CD1c-positive myeloid dendritic cell (primary cell): ENCODE data around the gene DYSF.
"Not testable (repeated sequence)": the region's sequence is repeated elsewhere in the genome, so short reads cannot be mapped to it uniquely, and the experiment has no call there.

Experiments
- DNase-seq: peaks from one replicate; pipeline ENCODE4 v3.0.0-alpha.2; 2016; ENCODE audit errors: extremely low spot score

DYSF gene

DNA sequence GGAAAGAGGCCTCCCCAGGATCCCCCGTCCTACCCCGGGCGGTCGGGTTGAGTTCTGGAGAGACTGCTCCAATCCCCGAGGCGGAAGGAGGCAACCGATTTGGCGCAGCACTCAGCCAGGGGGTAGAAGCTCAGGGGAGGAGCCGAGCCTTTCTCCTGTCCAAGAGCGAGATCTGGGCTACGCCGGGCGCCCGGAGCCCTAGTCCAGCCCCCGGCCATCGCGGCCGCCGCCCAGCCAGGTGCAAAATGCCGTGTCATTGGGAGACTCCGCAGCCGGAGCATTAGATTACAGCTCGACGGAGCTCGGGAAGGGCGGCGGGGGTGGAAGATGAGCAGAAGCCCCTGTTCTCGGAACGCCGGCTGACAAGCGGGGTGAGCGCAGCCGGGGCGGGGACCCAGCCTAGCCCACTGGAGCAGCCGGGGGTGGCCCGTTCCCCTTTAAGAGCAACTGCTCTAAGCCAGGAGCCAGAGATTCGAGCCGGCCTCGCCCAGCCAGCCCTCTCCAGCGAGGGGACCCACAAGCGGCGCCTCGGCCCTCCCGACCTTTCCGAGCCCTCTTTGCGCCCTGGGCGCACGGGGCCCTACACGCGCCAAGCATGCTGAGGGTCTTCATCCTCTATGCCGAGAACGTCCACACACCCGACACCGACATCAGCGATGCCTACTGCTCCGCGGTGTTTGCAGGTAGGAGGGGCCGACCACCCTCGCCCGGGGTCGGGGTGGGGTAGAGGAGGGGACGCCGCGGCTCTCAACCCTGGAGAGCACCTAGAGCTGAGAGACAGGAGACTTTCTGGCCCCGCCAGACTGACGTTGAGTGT lies at the start of gene DYSF:
Gene DYSF, plus strand, starts transcription at position 158 of the 817 bp plus-strand sequence.
- DNase-seq = peak; percentile 35

DNA sequence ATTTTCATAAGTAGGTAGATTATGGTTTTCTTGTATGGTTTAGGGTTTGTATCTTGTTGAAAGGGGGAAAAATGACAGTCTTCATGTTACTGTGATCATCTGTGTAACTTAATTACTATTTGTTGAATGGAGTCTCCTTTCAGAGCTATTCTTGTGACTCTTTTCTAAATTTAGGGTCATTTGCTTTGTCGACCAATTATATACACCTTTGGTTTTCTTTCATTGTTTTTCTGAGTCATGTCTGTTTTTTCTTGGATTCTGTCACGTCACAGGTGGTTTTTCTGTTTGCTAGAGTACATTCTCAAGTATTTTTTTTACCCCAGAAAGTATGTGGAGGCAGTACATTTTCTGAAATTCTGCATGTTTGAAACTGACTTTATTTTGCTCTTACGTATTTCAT lies 43.8 kb upstream of the DYSF start:
- DNase-seq = no peak

DNA sequence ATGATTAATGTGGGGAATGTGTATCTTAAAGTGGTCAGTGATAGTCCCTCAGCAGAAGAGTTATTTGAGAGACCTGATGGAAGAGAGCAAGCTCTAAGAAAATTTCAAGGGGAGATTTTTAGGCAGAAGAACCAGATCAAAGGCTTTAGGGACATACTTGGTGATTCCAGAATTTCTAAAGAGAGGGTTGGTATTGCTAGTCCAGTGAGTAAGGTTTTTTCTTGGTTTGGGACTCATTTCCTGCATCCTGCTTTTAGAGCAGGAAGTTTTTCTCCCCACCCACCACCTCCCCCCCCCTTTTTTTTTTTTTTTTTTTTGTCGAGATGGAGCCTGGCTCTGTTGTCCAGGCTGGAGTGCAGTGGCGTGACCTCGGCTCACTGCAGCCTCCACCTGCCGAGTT lies 42.7 kb upstream of the DYSF start:
- DNase-seq = no peak

DNA sequence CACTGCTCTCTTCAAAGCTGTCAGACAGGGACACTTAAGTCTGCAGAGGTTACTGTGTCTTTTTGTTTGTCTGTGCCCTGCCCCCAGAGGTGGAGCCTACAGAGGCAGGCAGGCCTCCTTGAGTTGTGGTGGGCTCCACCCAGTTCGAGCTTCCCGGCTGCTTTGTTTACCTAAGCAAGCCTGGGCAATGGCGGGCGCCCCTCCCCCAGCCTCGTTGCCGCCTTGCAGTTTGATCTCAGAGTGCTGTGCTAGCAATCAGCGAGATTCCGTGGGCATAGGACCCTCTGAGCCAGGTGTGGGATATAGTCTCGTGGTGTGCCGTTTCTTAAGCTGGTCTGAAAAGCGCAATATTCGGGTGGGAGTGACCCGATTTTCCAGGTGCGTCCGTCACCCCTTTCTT lies 36.5 kb upstream of the DYSF start:
- DNase-seq = not testable (repeated sequence)

DNA sequence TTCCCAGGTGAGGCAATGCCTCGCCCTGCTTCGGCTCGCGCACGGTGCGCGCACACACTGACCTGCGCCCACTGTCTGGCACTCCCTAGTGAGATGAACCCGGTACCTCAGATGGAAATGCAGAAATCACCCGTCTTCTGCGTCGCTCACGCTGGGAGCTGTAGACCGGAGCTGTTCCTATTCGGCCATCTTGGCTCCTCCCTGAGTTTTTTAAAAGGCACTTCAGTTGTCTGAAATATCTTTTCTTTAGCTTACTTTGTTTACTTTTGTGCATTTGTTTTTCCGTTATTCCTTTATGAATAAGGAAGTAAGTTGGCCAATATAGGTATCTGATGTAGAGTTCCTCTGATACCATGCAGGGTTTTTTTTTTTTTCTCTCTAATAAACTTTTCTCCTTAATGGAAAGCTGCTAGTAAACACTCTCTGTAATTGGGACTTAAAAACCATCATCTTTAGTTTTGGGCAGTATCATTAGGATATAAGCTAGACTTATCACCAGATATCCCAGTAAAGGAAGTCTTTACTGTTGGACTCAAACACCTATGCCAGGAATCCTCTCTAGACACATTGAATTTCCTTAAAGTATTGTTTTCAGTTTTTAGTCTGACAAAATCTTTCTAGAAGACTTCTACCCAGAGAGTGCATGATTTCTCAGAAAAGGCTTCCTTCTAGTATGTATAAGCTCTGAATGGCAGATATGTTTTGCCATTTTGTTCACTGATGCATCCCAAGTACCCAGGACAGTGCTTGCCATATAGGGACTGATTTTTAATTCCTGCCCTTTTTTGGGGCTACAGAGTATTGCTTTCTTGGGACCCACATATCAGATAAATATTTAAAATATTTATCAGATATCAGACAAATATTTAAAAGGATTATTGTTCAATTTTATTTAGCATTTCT lies 35.8 kb upstream of the DYSF start:
- no peak for DNase-seq

DNA sequence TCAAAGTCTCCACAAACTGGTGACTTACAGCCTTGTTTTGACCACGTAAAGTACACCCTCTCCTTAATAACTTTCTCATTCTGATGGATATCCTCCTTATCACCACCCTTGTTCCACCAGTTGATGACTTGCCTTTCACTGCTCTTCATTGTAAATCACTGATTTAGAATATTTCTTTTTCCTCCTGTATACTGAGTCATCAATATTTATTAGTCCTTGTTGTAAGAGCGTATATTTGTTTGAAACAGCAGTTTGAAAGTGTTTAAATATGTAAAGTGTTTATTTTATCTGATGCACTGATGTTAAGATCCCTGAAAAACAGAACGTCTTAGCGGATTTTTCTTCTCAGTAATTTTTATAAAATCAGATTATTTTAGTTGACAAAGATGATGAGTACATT lies 34.2 kb upstream of the DYSF start:
- DNase-seq = no peak

DNA sequence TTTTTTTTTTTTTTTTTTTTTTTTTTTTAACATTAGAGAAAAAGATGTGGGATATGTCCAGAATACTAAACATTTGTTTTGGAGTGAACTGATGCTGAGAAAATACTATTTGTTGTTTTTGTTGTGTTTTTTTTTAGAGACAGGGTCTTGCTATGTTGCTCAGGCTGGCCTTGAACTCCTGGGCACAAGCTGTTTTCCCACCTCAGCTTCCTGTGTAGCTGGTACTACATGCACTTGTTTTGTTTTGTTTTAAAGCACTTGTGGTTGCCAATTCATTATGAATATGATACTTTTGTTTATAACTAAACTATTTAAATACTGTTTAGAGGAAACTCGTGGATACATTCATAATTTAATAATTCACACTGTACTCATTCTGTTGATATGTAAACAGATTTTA lies 33.4 kb upstream of the DYSF start:
- DNase-seq = no peak

DNA sequence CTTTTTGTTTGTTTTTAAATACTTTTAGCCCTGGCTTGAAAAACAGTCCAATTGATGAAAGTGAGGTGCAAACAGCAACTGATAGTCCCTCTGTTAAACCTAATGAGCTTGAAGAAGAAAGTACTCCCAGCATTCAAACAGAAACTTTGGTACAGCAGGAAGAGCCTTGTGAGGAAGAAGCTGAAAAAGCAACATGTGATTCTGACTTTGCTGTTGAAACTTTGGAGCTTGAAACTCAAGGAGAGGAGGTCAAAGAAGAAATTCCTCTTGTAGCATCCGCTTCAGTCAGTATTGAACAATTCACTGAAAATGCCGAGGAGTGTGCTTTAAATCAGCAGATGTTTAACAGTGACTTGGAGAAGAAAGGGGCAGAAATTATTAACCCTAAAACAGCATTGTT lies 30.6 kb upstream of the DYSF start:
- DNase-seq = no peak

DNA sequence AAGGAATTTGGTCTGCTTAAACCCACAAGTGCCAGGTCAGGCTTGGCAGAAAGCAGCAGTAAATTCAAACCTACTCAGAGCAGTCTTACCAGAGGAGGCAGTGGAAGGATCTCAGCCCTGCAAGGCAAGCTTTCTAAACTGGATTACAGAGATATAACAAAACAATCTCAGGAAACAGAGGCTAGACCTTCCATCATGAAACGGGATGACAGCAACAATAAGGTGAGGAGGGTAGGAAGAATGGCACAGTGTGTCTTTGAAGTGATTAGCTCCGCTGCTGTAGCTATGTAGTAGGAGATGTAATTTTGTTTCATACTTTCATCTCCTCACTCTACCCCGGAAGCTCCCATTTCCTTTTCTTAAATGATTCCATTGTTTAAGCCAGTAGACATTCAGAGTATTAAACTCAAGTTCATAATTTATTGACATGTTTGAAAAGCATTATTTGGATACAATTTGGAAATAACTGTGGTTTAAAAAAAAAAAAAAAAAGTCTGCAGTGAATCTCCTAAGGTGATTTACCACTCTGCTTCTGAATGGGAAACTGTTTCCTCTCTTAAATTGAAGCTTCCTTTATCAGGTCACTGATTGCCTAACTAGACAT lies 29.4 kb upstream of the DYSF start:
- no peak for DNase-seq

DNA sequence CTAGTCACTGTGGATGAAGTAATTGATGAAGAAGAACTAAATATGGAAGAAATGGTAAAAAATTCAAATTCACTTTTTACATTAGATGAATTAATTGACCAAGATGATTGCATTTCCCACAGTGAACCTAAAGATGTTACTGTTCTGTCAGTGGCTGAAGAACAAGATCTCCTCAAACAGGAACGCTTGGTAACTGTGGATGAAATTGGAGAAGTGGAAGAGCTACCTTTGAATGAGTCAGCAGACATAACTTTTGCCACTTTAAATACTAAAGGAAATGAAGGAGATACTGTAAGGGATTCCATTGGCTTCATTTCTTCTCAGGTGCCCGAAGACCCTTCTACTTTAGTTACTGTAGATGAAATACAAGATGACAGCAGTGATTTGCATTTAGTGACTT lies 26.6 kb upstream of the DYSF start:
- peak; percentile 27 for DNase-seq

DNA sequence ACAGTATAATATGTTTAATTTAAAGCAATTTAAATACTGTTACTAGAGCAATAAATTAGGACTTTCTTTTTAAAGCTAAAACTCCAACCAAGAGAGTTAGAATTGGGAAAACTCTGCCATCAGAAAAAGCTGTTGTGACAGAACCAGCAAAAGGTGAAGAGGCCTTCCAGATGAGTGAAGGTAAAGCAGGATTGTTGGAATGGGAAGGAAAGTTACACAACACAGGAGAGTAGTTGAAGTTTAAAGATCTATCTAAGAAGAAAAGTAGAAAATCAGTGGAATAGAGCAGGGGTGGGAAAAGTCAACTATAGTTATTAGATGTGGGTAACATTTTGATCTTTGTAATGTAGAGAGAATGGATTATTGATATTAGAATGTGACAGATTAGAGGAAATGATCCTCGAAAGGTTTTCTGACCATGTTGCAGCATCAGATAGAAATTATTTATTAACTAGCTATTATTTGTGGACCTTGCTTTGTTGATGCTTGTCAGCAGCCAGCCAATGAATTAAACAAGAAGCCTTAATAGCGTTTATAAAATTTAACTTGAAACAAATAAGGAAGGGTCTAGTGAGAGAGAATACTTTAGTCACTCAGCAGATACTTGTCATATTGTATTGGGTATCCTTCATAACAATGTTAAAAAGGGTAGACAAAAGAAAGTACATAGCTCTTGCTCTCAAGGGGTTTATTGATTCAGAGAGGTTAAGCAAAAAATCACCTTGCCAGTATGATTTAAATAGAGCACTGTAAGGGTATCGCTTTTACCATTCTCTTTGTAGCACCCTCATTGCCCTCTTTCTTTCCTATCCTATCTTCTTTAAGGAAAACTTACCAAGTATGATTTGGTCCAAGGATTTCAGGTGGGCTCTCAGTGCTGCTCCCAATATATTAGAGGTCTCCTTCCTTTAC lies 24.6 kb upstream of the DYSF start:
- no peak for DNase-seq

DNA sequence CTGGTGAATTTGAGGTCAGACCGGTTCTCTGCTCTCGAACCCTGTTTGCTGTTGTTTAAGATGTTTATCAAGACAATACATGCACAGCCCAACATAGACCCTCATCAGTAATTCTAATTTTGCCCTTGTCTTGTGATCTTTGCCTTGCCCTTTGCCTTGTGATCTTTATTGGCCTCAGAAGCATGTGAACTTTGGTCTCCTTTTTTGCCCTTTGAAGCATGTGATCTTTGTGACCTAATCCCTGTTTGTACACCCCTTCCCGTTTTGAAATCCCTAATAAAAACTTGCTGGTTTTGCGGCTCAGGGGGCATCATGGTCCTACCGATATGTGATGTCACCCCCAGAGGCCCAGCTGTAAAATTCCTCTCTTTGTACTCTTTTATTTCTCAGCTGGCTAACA lies 8.2 kb upstream of the DYSF start:
- DNase-seq = not testable (repeated sequence)

DNA sequence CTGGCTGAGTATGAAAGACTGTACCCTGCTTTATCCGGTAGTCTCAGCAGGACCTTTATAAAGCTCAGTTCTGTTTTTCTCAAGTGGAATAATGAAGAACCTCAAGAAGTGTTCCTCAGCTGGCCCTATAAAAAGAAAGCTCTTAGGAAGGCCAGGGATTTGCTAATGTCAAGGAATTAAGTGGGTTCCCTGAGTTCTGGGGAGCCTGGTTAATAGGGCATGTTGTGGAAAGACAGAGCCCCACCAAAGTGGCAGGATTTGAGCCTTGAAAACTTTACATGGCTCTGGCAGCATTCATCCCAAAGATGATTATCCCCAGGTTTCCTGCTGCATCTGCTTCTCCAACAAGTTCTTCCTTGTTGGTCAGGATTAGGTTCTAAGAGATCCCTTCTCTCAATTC lies 6.9 kb upstream of the DYSF start:
- no peak for DNase-seq

DNA sequence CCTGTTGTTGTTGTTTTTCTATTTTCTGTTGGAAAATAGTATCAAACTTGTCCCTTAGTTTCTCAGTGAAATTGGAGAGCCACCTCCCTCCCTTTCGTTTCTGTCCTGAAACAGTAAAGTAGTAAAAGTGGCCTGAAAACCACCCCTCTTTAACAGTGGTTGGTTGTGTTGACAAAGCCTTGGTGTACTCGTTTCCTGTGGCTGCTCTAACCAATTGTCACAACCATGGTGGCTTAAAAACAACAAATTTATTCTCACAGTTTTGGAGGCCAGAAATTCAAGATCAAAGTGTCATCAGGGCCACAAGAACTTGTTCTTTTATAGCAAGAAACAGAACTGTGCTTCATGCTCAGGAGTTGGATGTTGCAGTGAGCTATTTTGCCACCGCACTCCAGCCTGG lies 4.0 kb upstream of the DYSF start:
- no peak for DNase-seq

DNA sequence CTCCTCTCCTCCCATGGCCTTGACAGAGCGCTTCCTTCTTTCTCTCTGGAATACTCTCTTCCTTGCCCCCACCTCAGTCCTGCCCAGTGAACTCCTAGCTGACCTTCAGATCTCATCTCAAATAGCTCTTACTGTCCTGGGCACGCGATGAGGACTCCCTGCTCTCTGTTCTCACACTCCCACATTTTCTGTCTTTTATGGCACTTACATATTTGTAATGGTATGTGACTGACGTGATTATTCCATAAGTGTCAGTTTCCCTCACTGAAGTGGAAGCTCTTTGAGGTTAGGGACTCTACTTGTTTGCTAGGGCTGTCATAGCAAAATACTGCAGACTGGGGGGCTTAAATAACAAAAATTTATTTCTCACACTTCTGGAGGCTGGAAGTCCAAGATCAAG lies 1.7 kb upstream of the DYSF start:
- DNase-seq = no peak

DNA sequence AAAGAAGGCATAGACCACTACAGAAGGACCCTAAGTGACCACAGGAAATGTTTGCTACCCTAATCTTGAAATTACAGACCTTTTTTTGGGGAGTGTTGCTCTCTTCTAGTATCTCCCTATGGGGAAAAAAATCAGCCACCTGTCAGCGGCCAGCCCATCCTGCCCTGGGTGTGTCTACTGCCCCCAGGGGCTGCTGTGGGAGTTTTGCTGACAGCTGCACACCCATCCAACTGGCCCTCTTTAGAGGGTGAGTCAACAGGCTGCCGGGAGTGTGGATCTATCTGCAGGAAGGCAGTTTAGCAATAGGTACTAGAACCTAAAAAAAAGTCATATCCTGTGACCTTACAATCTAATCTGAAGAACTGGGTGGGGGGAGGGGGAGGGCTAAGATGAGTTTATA lies 796 bp upstream of the DYSF start:
- peak; percentile 25 for DNase-seq

DNA sequence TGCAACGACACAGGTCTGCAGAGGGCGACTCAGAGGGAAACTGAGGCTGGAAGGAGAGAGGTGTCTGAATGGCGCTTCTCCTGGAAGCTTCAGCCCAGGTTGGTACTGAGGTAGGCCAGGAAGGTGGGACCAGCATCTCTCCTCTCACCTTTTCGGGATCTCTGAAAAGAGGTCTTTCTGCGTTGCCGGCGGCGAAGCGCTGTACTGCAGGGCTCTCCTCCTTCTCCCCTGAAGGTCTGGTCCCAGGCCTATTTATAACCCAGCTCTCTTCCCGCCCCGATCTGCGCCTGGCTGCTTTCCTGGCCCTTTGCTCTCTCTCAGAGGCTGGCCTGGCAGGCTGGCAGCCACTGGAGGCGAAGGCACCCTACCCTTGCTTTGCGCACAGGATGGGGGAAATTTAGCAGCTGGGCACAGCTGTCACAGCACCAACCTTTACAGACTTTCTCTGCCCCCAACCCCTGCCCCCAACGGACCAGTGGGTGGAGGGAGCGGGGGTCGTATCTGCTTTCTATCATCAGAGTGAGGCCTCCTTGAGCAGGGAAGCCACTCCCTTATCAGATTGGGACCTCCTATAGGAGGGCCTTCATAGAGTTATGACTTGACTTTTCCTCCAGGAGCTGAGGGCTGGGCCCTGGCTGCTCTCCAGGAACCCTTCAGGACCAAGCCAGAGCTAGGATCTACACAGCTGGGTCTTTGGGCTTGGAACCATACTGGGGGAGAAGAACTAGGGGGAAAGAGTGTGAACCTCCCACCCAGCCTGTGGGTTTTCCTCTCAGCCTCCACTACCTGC lies 1.1 kb downstream of the DYSF start:
- DNase-seq = no peak

DNA sequence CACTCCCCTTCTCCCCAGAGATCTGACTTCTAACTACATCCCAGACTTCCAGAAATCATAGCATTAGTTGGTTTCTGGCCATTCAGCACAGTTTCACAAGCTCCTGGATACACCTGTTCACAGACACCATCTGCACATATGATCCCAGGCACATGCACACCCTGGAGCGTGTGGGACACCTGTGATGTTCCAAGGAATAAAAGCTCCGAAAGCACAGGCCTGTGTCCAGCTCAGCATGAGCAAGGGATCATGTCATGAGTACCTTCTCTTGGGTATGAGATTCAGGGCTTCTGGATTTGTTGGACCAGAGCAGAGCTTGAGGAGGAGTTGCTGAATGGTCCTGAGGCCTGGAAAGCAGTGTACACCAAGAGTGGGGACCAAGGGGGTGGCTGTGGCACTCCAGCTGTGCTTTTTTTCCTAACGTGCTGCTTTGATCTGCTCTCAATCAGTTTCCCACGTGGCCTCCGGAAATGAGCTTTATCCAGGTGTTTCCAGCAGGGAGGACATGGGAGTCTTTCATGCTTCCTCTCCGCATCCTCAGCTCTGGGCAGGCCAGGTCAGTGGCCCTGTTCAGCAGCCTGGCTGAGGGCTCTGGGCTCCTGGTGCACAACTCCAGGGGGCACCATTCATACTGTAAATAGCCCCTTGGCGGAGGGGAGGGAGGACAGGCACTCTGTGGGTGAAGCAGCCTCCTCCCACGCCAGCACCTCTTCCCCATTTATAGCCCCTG lies 1.8 kb downstream of the DYSF start:
- DNase-seq = peak; percentile 20

DNA sequence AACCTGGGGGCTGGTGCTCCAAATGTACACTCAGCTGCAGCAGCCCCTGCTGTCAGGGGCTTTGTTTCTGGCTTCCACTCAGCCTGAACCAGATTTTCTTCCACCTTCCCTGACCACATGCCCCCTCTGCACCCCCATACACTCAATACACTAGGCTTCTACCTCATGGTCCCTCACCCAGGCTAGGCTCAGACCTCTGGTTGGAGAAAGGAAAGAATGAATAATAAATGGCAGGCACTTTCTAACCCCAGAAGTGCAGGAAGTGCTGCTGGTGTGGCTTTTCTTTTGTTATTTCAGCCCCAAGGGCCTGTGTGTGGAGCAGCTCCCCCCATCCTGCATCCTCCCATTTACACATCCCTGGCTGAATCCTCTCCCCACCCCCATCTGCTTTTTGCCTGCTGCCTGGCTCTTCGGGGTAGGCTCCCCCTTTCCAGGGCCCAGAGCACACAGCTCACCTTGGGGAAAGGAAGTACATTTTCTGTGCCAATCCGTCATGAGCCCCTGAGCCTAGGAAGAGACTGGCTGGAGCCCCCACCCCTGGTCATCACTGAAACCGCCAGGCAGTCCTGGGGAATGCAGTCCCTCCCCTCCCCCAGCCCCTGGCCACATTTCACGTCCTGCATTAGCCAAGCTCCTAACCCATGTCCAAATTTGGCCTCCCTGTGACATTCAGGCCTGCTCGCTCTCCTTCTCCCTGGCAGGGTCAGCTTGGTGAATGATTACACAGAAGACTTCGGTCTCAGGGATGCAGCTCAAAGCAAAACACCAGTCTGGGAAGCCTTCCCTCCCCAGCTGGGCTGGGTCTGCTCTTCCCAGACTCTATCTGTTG lies 2.6 kb downstream of the DYSF start:
- DNase-seq = no peak
